ENCODE measurements around the gene SNX11.

Gene SNX11

GRCh38 chr17:48134912-48135480 lies 27.4 kb downstream of the SNX11 start:
- DNase-seq: no peak

DNA sequence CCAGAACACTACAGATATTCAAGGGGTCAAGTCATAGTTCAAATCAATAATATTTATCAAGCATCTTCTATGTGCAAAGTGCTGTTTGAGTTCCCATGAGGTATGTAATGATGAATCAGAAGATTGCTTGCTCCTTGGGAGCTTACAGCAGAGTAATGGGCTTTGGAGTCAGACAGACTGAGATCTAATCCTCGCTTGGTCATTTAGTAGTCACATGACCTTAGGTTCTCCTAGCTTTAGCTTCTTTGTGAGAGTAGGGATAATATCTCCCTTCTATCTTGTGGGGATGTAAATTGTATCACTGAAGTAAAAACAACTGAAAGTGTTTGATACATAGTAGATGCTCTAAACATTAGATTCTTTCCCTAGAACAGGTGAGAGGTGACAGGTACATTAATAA lies 30.1 kb downstream of the SNX11 start:
- no peak for DNase-seq

DNA sequence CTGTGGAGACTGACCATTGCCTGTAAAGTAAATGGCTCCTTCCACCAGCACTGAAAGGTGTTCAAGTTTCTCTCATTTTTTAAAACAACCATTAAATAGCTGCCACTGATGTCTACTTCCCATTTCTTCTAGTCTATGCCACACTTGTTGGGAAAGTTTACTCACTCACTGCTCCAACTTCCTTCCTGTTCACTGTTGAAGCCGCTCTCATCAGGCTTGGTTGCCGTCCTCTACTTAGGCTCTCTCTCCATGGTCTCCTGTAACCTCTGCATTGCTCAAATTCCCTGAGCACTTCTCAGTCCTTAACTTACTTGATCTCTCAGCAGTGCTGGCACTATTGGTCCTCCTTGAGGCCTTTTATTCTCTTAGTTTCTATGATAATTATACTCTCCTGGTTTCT lies 32.4 kb downstream of the SNX11 start:
- no peak for DNase-seq

DNA sequence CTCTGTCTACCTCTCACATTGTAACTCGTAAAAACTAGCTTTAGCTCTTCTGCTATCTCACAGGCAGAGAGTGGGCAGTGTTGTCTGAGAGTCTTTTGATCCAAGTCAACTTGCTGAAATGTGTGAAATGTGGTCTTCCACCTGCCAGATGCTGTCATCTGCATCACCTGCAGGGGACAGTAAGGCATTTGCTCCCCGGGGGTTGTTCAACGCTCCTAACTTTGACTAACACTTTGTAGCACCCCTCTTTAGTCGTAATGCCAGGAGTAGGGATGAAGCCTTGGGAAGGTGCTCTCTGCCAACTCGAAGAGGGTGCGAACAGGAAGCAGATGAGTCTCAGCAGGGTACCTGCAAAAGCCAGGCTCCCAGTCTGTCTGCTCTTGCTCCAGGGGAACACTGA lies 36.1 kb downstream of the SNX11 start:
- no peak for DNase-seq

DNA sequence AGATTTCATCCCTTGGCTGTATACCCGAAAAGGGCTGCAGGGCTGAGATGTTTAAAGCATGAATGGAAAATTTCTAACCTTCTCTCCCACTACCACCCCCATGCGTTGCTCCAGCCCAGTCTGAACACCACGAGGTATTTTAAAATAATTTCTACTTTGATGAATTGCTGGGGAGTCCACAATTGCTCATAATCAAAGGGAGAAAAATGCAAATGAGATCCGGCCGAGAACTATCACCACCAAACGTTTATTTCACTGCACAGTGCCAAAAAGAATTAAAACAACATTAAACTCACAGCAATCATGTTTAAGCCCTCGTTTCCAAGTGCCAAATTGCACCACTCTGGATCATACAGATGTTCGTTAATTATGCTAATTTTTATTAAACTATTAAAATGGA lies 36.7 kb downstream of the SNX11 start:
- DNase-seq: no peak

- DNase-seq: no peak
Observed at GRCh38 chr17:48144976-48145798, 37.6 kb downstream of the SNX11 start.

GRCh38 chr17:48148029-48148770 lies 40.6 kb downstream of the SNX11 start:
- no peak for DNase-seq

- no peak for DNase-seq
Observed at GRCh38 chr17:48148854-48149786, 41.6 kb downstream of the SNX11 start.

- no peak for DNase-seq
Observed at GRCh38 chr17:48149787-48150463, 42.4 kb downstream of the SNX11 start.

DNA sequence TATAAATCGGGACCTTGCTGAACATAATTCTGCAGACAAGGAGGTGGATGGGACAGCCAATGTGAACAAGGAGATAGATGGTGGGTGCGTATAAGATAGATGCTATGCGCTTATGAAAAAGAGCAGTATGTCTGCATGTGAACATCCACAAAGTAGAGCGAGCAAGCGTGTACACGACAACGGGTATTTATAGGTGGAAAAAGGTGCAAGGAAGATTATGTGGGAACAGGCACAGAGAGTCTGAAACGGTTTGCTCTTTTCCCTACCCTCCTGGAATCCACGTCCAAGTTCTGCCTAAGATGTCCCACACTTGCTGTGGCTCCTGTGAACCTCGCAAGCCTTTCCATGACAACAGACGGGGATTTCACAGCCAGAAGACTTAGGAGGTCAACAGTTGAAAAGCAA lies 43.0 kb downstream of the SNX11 start:
- no peak for DNase-seq

DNA sequence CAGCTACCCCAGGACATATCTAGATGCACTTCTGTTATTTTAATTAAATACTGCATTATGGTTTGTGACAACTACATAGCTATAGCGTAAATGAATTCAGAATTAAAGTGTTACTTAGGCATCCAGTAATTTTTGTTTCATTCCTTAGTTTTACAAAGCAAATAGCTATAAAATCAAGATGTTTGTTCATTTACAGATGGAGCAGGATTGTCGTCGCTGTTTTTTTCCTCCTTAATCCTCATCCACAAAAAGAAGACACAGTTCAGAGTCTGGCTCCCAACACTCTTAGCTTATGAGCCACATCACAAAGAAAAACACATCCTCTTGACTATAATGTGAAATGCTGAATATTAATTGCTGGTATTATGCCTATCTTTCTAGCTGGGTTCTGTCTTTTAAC lies 43.7 kb downstream of the SNX11 start:
- DNase-seq: no peak

GRCh38 chr17:48152289-48152688 lies 44.7 kb downstream of the SNX11 start:
- DNase-seq: no peak

GRCh38 chr17:48153691-48154358 lies 46.3 kb downstream of the SNX11 start:
- DNase-seq: no peak

DNA sequence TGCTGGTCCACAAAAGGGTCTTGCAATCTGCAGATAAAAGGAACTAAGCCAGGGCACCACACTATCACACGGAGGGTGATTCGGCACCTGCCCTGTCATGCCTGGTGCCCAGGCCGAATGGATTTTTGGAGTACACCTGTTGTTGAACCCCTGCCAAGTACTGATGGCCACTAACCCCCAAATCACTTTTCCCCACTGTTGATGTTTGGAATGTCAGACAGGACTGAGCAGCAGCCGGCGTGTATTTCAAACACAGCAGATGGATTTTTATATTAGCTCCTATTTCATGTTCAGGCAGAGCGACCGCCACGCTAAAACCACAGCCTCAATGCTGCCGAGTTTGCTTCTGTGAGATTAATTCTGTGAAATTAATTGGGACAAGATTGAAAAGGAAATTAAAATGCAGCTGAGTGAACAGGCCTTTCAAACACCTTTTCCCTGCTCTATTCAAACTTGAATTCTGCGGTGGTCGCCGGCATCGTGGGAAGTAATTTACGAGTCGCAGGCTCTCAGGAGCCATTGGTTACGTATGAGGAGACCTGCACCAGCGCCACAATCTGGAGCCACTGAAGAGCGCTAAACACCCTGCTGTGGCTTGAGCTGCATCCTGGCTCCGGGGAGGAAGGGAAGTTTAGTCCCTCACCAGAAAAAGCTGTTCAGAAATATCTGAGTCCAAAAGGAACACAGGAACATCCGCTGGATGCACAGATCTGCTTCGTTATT lies 48.5 kb downstream of the SNX11 start:
- no peak for DNase-seq

DNA sequence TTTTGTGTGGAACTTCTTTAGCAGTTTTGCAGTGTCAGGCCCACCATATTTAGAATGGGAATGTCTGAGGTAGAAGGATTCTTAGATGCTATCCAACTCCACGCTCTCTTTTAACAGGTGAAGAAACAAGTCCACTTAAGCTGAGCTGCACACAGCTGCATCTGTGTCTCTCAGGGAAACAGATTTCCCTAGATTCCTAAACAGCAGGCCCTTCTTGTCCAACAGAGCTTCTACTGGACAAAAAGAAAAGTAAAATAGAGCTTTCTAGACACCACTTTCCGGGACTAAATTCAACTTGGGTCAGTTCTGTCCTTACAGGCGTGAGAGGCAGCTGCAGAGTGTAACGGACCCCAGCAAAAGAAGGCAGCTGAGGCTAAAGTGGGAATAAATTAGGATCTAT lies 51.7 kb downstream of the SNX11 start:
- no peak for DNase-seq

- no peak for DNase-seq
Observed at GRCh38 chr17:48160177-48161081, 52.9 kb downstream of the SNX11 start.

DNA sequence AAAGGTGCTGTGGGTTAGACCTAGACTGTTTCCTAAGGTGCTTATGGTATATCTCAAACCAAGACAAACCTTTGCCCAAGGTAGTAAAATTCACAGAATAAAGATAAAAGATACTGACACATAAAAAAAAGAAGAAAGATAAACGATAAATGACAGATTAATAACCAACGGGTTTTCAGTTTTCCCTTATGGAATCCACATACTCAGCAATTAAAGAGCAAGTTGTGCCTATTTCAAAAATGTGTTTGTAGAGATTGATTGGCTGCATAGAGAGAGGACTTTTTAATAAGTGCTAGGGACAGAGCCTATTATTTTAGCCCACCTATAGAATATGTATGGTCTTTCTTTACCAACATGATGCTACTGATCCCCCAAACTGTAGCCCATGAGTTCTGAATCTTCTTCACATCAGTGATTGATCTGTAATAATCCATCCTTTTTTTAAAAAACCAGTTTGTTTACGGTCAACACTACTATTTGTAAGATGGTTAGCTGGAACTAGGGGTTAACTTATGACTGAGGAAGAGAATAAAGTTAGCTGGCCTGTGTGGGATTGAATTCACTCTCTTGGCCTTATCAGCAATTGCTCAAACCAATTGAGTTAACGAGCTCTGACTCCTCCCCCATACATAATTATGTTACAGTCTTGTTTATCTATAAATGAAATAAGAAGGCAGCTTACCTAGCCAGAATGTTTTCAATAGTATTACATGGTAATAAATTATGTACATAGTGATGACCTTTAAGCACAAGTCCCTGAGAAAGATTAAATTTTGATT lies 53.8 kb downstream of the SNX11 start:
- no peak for DNase-seq

DNA sequence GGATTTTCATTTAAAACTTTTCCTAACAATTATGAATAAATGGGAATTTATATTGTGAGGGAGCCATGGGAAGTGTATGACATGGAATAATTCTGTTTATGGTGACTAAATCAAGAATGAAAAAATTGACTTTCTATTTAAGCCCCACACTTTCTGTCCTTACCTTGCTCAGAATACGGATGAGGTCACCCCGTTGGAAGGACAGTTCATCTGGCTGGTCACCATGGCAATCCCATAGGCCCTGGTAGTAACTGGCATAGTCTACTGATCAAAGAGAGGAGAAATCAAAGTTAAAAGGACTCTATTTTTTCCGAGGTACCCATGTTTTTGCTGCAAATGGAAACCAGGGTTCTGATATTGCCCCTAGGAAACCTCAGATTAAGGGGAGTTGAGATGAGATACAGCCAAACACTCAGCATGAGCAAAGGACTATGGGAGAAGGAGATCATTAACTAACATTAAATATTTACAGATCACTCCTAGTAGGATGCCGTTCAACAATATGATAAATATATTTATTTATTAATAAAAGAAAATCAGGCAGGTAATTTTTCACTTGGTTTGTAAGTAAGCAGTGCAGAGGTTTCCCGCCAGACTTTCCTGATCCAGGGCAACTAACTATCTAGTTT lies 54.9 kb downstream of the SNX11 start:
- DNase-seq: no peak
